Measurements from ENCODE around the gene UQCRC1. TPM values are rescaled to one million over a fixed set of nuclear protein-coding genes. Genes with fewer than 3 reads are reported as not detected.
A peak's percentile ranks its signal among the peaks of the same experiment; 100 is the strongest.

UQCRC1 gene
- total RNA-seq, 4 donors from 2014 or later: 579 to 974 (median 655) TPM

GRCh38 chr3:48558493-48559134, 50.8 kb downstream of the UQCRC1 start:
- Histone ChIP-seq H3K4me3 (no peak overlapping the region), H3K27ac (peak overlapping the region; percentile 75 to 88 (median 83)), H3K4me1 (peaks cover 11 to 47% (median 33%) of the 10 kb centered on the region in 4 donors), H3K9me3 (no peaks in the 10 kb centered on the region), H3K27me3 (no peaks in the 10 kb centered on the region), H3K36me3 (no peaks in the 10 kb centered on the region)
- DNase-seq: peak; percentile 43
- intact Hi-C loops (cut with DNase I; ENCODE audit: low total_unique reads): no loop called here
- 59% methylated on average over 6 of the region's 6 CpGs; no CpG with 5 or more reads in 1 of the 2 donors for WGBS, 2 donors (ENCODE audit: low coverage in 1 of 2)
- in situ Hi-C loops (cut with MboI; ENCODE audit: low pct_ligation_motif_present in 1 of 4, low pct_unique_long_range_greater_than_20kb in 1 of 4, low sequenced_read_pairs in 3 of 4): no loop called here
- TF ChIP-seq, protein P1, sequence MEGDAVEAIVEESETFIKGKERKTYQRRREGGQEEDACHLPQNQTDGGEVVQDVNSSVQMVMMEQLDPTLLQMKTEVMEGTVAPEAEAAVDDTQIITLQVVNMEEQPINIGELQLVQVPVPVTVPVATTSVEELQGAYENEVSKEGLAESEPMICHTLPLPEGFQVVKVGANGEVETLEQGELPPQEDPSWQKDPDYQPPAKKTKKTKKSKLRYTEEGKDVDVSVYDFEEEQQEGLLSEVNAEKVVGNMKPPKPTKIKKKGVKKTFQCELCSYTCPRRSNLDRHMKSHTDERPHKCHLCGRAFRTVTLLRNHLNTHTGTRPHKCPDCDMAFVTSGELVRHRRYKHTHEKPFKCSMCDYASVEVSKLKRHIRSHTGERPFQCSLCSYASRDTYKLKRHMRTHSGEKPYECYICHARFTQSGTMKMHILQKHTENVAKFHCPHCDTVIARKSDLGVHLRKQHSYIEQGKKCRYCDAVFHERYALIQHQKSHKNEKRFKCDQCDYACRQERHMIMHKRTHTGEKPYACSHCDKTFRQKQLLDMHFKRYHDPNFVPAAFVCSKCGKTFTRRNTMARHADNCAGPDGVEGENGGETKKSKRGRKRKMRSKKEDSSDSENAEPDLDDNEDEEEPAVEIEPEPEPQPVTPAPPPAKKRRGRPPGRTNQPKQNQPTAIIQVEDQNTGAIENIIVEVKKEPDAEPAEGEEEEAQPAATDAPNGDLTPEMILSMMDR (IDR thresholded peaks at IDR 0.05): no peak
- TF ChIP-seq POLR2AphosphoS5 (IDR thresholded peaks at IDR 0.05): no peak
- TF ChIP-seq EP300 (IDR thresholded peaks at IDR 0.05; ENCODE audit: low read depth): no peak
- TF ChIP-seq POLR2A (IDR thresholded peaks at IDR 0.05): no peak

GRCh38 chr3:48556796-48557626, 52.4 kb downstream of the UQCRC1 start, which contains the start of gene PFKFB4:
Gene PFKFB4 (minus strand): TSS chr3:48556803. CDS start chr3:48556777, 26 bp downstream.
- Histone ChIP-seq H3K4me1 (peaks cover 11 to 59% (median 33%) of the 10 kb centered on the region in 4 donors), H3K9me3 (no peaks in the 10 kb centered on the region), H3K27me3 (no peaks in the 10 kb centered on the region), H3K36me3 (no peaks in the 10 kb centered on the region), H3K4me3 (peak within 1 kb of the TSS; percentile 27 to 59 (median 48)), H3K27ac (peak within 1 kb of the TSS; percentile 75 to 88 (median 84))
- intact Hi-C loops (cut with DNase I; ENCODE audit: low total_unique reads) (no loop called here), in situ Hi-C loops (cut with MboI; ENCODE audit: low pct_ligation_motif_present in 1 of 4, low pct_unique_long_range_greater_than_20kb in 1 of 4, low sequenced_read_pairs in 3 of 4) (no loop called here)
- peak; percentile 100 for DNase-seq
- TF ChIP-seq POLR2A (IDR thresholded peaks at IDR 0.05) (no peak), POLR2AphosphoS5 (IDR thresholded peaks at IDR 0.05) (peak in 1 of 3 donors; percentile 56)
- TF ChIP-seq, protein P1 (IDR thresholded peaks at IDR 0.05): peak in 1 of 5 experiments; percentile 32
- 1% methylated on average over 41 of the region's 53 CpGs; no CpG with 5 or more reads in 1 of the 2 donors for WGBS, 2 donors (ENCODE audit: low coverage in 1 of 2)

DNA sequence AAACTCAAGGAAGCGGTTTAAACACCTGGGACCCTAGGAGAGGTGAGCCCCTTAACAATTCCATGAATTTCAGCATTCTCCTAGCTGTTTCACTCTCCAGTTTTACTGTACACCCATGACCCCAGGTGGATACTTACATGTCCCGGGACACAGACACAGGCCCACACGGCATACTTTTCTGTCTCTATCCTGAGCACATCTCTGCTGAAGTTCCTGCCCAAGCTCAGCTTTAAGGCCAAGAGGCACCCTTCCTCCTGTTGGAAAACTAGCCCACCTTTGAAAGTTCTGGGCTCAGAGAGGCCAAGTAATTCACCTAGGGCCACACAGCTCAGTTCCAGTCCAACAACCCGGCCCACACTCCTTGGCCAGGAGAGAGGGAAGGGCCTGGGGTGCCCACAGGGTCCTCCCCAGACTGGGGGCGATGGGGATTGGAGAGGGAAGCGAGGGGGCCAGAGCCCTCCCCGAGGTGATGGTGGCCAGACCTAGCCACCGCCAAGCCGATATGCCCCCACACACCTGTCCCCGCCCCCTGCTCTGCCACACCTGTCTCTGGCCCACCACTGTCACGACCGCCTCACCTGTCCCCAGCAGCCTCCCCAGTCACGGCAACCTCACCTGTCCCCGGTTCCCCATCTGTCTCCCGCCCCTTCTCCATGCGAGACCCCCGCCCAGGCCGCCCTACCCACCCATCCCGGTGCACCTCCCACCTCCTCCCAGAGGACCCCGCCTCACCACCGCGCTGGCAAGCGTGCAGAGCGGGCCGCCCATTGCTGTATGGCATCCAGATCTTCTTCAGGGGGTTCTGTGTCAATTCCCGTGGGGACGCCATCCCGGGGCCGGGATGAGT, 53.3 kb downstream of the UQCRC1 start:
- peaks cover 11 to 56% (median 31%) of the 10 kb centered on the region in 4 donors for H3K4me1 ChIP-seq
- DNase-seq: no peak
- in situ Hi-C loops (cut with MboI; ENCODE audit: low pct_ligation_motif_present in 1 of 4, low pct_unique_long_range_greater_than_20kb in 1 of 4, low sequenced_read_pairs in 3 of 4) (no loop called here), intact Hi-C loops (cut with DNase I; ENCODE audit: low total_unique reads) (no loop called here)
- H3K4me3 ChIP-seq: peak overlapping the region; percentile 27 to 52 (median 44)
- peak overlapping the region; percentile 43 to 84 (median 78) for H3K27ac ChIP-seq
- no peaks in the 10 kb centered on the region for H3K27me3 ChIP-seq
- WGBS, 2 donors (ENCODE audit: low coverage in 1 of 2): 19 to 100% methylated on average over 1 to 28 of the region's 29 CpGs
- no peaks in the 10 kb centered on the region for H3K36me3 ChIP-seq
- no peaks in the 10 kb centered on the region for H3K9me3 ChIP-seq
- TF ChIP-seq, protein P1 (IDR thresholded peaks at IDR 0.05): no peak
- TF ChIP-seq POLR2AphosphoS5 (IDR thresholded peaks at IDR 0.05) (peak in 1 of 3 donors; percentile 34), POLR2A (IDR thresholded peaks at IDR 0.05) (peak; percentile 30)
